ENCODE measurements around the gene FCMR. TPM values are rescaled to one million over a fixed set of nuclear protein-coding genes. Genes with fewer than 3 reads are reported as not detected.

FCMR gene
- total and polyA plus RNA-seq, 2 donors (not counting 1 experiment from before 2014, with no cell fraction given) = 711 to 931 TPM

- Histone ChIP-seq H3K79me2 (ENCODE audit: control insufficient read depth, insufficient read depth, low read length) (no peaks in the 10 kb centered on the region), H3K27ac (ENCODE audit: low read length in 2 of 2) (no peak overlapping the region), H3K36me3 (replicated peaks in 1 of 2; ENCODE audit: control extremely low read depth in 1 of 2, control insufficient read depth in 1 of 2, extremely low read depth in 1 of 2, insufficient read depth in 2 of 2, low read length in 1 of 2) (no peaks in the 10 kb centered on the region), H3K4me3 (ENCODE audit: control extremely low read depth in 1 of 5, extremely low read depth in 1 of 5, insufficient read depth in 1 of 5, low read depth in 2 of 5, low read length in 4 of 5) (no peak overlapping the region), H2AFZ (ENCODE audit: insufficient read depth, low read depth, low read length, poor library complexity, severe bottlenecking) (no peak overlapping the region), H3K4me2 (replicated peaks; ENCODE audit: low read depth, low read length, poor library complexity, severe bottlenecking) (peak overlapping the region; percentile 37), H4K20me1 (ENCODE audit: control insufficient read depth, insufficient read depth, low read length, poor library complexity, severe bottlenecking) (no peaks in the 10 kb centered on the region), H3K27me3 (replicated peaks in 1 of 4; ENCODE audit: control extremely low read depth in 1 of 4, control insufficient read depth in 3 of 4, insufficient read depth in 4 of 4, low read length in 3 of 4) (peaks cover 0 to 4% (median 0%) of the 10 kb centered on the region in 4 experiments), H3K4me1 (ENCODE audit: control insufficient read depth in 2 of 2, insufficient read depth in 2 of 2, low read length in 2 of 2) (peaks cover 12 to 16% of the 10 kb centered on the region in 2 donors), H3K9ac (ENCODE audit: low read length) (no peak overlapping the region), H3K9me3 (ENCODE audit: control extremely low read depth in 1 of 3, control insufficient read depth in 2 of 3, insufficient read depth in 1 of 3, low read length in 2 of 3) (no peaks in the 10 kb centered on the region)
- POLR2A ChIA-PET = no interaction called here
- no peak for DNase-seq
- Mint-ChIP-seq H3K27me3 (no peaks in the 10 kb centered on the region), H3K27ac (no peak overlapping the region), H3K4me3 (no peak overlapping the region), H3K4me1 (peaks cover 19% of the 10 kb centered on the region), H3K9me3 (ENCODE audit: insufficient read depth) (no peaks in the 10 kb centered on the region)
- no peak for TF ChIP-seq EZH2 (IDR thresholded peaks at IDR 0.05; ENCODE audit: borderline replicate concordance, insufficient read depth, low read depth, low read length, poor library complexity, severe bottlenecking)
- TF ChIP-seq, protein P1, sequence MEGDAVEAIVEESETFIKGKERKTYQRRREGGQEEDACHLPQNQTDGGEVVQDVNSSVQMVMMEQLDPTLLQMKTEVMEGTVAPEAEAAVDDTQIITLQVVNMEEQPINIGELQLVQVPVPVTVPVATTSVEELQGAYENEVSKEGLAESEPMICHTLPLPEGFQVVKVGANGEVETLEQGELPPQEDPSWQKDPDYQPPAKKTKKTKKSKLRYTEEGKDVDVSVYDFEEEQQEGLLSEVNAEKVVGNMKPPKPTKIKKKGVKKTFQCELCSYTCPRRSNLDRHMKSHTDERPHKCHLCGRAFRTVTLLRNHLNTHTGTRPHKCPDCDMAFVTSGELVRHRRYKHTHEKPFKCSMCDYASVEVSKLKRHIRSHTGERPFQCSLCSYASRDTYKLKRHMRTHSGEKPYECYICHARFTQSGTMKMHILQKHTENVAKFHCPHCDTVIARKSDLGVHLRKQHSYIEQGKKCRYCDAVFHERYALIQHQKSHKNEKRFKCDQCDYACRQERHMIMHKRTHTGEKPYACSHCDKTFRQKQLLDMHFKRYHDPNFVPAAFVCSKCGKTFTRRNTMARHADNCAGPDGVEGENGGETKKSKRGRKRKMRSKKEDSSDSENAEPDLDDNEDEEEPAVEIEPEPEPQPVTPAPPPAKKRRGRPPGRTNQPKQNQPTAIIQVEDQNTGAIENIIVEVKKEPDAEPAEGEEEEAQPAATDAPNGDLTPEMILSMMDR (IDR thresholded peaks at IDR 0.05) = no peak
- CTCF ChIA-PET = interaction anchor here (1.2 to 8.4 kb wide), 5 partner anchors 14 to 302 kb away, joined by 3 to 77 read pairs (median 4); no protein-coding TSS in a partner anchor
- ATAC-seq (ENCODE audit: low read depth) = no peak
- 17% methylated on average over 5 of the region's 8 CpGs for WGBS (ENCODE audit: insufficient coverage)
- intact Hi-C loops (cut with micrococcal nuclease) = no loop called here
Observed at GRCh38 chr1:206967096-206967849, 45.5 kb upstream of the FCMR start.

GRCh38 chr1:206965781-206966180, 44.0 kb upstream of the FCMR start:
- H3K4me3 ChIP-seq (ENCODE audit: control extremely low read depth in 1 of 5, extremely low read depth in 1 of 5, insufficient read depth in 1 of 5, low read depth in 2 of 5, low read length in 4 of 5) = no peak overlapping the region
- H3K4me1 Mint-ChIP-seq = peaks cover 23% of the 10 kb centered on the region

More at GRCh38 chr1:206965781-206966180, 44.0 kb upstream of the FCMR start:
- H3K27ac Mint-ChIP-seq = no peak overlapping the region
- H4K20me1 ChIP-seq (ENCODE audit: control insufficient read depth, insufficient read depth, low read length, poor library complexity, severe bottlenecking) = no peaks in the 10 kb centered on the region
- no peaks in the 10 kb centered on the region for H3K36me3 ChIP-seq (replicated peaks in 1 of 2; ENCODE audit: control extremely low read depth in 1 of 2, control insufficient read depth in 1 of 2, extremely low read depth in 1 of 2, insufficient read depth in 2 of 2, low read length in 1 of 2)
- no peak overlapping the region for H2AFZ ChIP-seq (ENCODE audit: insufficient read depth, low read depth, low read length, poor library complexity, severe bottlenecking)
- H3K27me3 Mint-ChIP-seq = no peaks in the 10 kb centered on the region
- ChIA-PET POLR2A (no interaction called here), CTCF (interaction anchor here (1.4 to 2.0 kb wide), 3 partner anchors 9 to 156 kb away, joined by 3 to 5 read pairs (median 3); no protein-coding TSS in a partner anchor)
- intact Hi-C loops (cut with micrococcal nuclease) = no loop called here
- no peak overlapping the region for H3K4me2 ChIP-seq (replicated peaks; ENCODE audit: low read depth, low read length, poor library complexity, severe bottlenecking)
- ATAC-seq (ENCODE audit: low read depth) (no peak), DNase-seq (no peak)
- H3K79me2 ChIP-seq (ENCODE audit: control insufficient read depth, insufficient read depth, low read length) = no peaks in the 10 kb centered on the region
- WGBS (ENCODE audit: insufficient coverage) = 80% methylated on average over 1 of the region's 2 CpGs
- no peak overlapping the region for H3K27ac ChIP-seq (ENCODE audit: low read length in 2 of 2)
- no peaks in the 10 kb centered on the region for H3K9me3 Mint-ChIP-seq (ENCODE audit: insufficient read depth)
- H3K4me1 ChIP-seq (ENCODE audit: control insufficient read depth in 2 of 2, insufficient read depth in 2 of 2, low read length in 2 of 2) = peaks cover 13 to 20% of the 10 kb centered on the region in 2 donors
- no peak overlapping the region for H3K4me3 Mint-ChIP-seq
- no peaks in the 10 kb centered on the region for H3K9me3 ChIP-seq (ENCODE audit: control extremely low read depth in 1 of 3, control insufficient read depth in 2 of 3, insufficient read depth in 1 of 3, low read length in 2 of 3)
- H3K27me3 ChIP-seq (replicated peaks in 1 of 4; ENCODE audit: control extremely low read depth in 1 of 4, control insufficient read depth in 3 of 4, insufficient read depth in 4 of 4, low read length in 3 of 4) = peaks cover 0 to 4% (median 0%) of the 10 kb centered on the region in 4 experiments
- TF ChIP-seq, protein P1 (IDR thresholded peaks at IDR 0.05) = no peak
- TF ChIP-seq EZH2 (IDR thresholded peaks at IDR 0.05; ENCODE audit: borderline replicate concordance, insufficient read depth, low read depth, low read length, poor library complexity, severe bottlenecking) = no peak
- no peak overlapping the region for H3K9ac ChIP-seq (ENCODE audit: low read length)

All from B cell (primary cell).